ENCODE data around the gene ACSM2A. TPM values are rescaled to one million over a fixed set of nuclear protein-coding genes. Genes with fewer than 3 reads are reported as not detected.
"Not testable (repeated sequence)": the region's sequence is repeated elsewhere in the genome, so short reads cannot be mapped to it uniquely, and the experiment has no call there.

The ACSM2A gene
- total RNA-seq (2022): not detected in 2 replicates
- percentile 6 among the genes with signal in this experiment for Bru-seq, nascent RNA
- not detected for BruChase-seq, experiment 1, labeled RNA remaining after a 2-hour chase
- percentile 5 among the genes with signal in this experiment for BruChase-seq, experiment 2, labeled RNA remaining after a 6-hour chase
- long read RNA-seq: 0 reads

- DNase-seq; H3K9me3 Mint-ChIP-seq (ENCODE audit: unreplicated experiment); H3K27ac Mint-ChIP-seq (ENCODE audit: unreplicated experiment); H3K36me3 ChIP-seq (ENCODE audit: control insufficient read depth, insufficient read depth, low read length); intact Hi-C loops (cut with micrococcal nuclease; ENCODE audit: unreplicated experiment); H3K27me3 ChIP-seq (replicated peaks; ENCODE audit: control insufficient read depth, insufficient read depth, low read length); BruUV-seq (replicated peaks); H3K4me3 Mint-ChIP-seq (ENCODE audit: unreplicated experiment); H3K4me3 ChIP-seq (ENCODE audit: low read depth, low read length); POLR2A ChIA-PET; H3K4me1 Mint-ChIP-seq (ENCODE audit: low read depth, unreplicated experiment); H3K36me3 Mint-ChIP-seq (ENCODE audit: insufficient read depth, unreplicated experiment); H3K27me3 Mint-ChIP-seq (ENCODE audit: insufficient read depth, unreplicated experiment); H3K9me3 ChIP-seq; H3K4me1 ChIP-seq; CTCF ChIA-PET: not testable (repeated sequence)
These were observed at the start of gene ACSM2A for GRCh38 chr16:20451364-20451763. Gene ACSM2A, plus strand, starts transcription at chr16:20451521. Its CDS starts 8,594 bp downstream, at chr16:20460115.

- Histone ChIP-seq H3K27me3 (replicated peaks; ENCODE audit: control insufficient read depth, insufficient read depth, low read length) (no peaks in the 10 kb centered on the region), H3K36me3 (ENCODE audit: control insufficient read depth, insufficient read depth, low read length) (no peaks in the 10 kb centered on the region), H3K4me1 (no peaks in the 10 kb centered on the region), H3K4me3 (ENCODE audit: low read depth, low read length) (no peak overlapping the region), H3K9me3 (no peaks in the 10 kb centered on the region)
- ChIA-PET POLR2A (no interaction called here), CTCF (no interaction called here)
- Mint-ChIP-seq H3K36me3 (ENCODE audit: insufficient read depth, unreplicated experiment) (no peaks in the 10 kb centered on the region), H3K9me3 (ENCODE audit: unreplicated experiment) (no peaks in the 10 kb centered on the region), H3K4me1 (ENCODE audit: low read depth, unreplicated experiment) (no peaks in the 10 kb centered on the region), H3K27ac (ENCODE audit: unreplicated experiment) (no peak overlapping the region), H3K4me3 (ENCODE audit: unreplicated experiment) (no peak overlapping the region), H3K27me3 (ENCODE audit: insufficient read depth, unreplicated experiment) (peaks cover 4% of the 10 kb centered on the region)
- TF ChIP-seq CTCF (IDR thresholded peaks at IDR 0.05; ENCODE audit: insufficient read depth in 1 of 2, low read depth in 1 of 2, low read length in 1 of 2, severe bottlenecking in 1 of 2, unreplicated experiment in 1 of 2): no peak
- no peak for DNase-seq
- intact Hi-C loops (cut with micrococcal nuclease; ENCODE audit: unreplicated experiment): no loop called here
- BruUV-seq (replicated peaks): no TSS peak
These were observed 48.7 kb upstream of the ACSM2A start for GRCh38 chr16:20402651-20403050.

- H3K4me1 Mint-ChIP-seq (ENCODE audit: low read depth, unreplicated experiment): no peaks in the 10 kb centered on the region
- intact Hi-C loops (cut with micrococcal nuclease; ENCODE audit: unreplicated experiment): no loop called here
- no peak within 1 kb of the TSS for H3K27ac Mint-ChIP-seq (ENCODE audit: unreplicated experiment)
- POLR2A ChIA-PET: no interaction called here
- no peaks in the 10 kb centered on the region for H3K27me3 ChIP-seq (replicated peaks; ENCODE audit: control insufficient read depth, insufficient read depth, low read length)
- CTCF ChIA-PET: interaction anchor here (1.1 kb wide), 1 partner anchor 21 kb away, joined by 3 read pairs; no protein-coding TSS in a partner anchor
- no peaks in the 10 kb centered on the region for H3K9me3 ChIP-seq
- no peaks in the 10 kb centered on the region for H3K4me1 ChIP-seq
- no TSS peak for BruUV-seq (replicated peaks)
- no peak for DNase-seq
- peaks cover 4% of the 10 kb centered on the region for H3K27me3 Mint-ChIP-seq (ENCODE audit: insufficient read depth, unreplicated experiment)
- no peaks in the 10 kb centered on the region for H3K36me3 ChIP-seq (ENCODE audit: control insufficient read depth, insufficient read depth, low read length)
- no peaks in the 10 kb centered on the region for H3K9me3 Mint-ChIP-seq (ENCODE audit: unreplicated experiment)
- no peaks in the 10 kb centered on the region for H3K36me3 Mint-ChIP-seq (ENCODE audit: insufficient read depth, unreplicated experiment)
- H3K4me3 Mint-ChIP-seq (ENCODE audit: unreplicated experiment): no peak within 1 kb of the TSS
- H3K4me3 ChIP-seq (ENCODE audit: low read depth, low read length): no peak within 1 kb of the TSS
- no peak for TF ChIP-seq CTCF (IDR thresholded peaks at IDR 0.05; ENCODE audit: insufficient read depth in 1 of 2, low read depth in 1 of 2, low read length in 1 of 2, severe bottlenecking in 1 of 2, unreplicated experiment in 1 of 2)
These were observed 46.7 kb upstream of the ACSM2A start, which contains the start of gene PDILT for GRCh38 chr16:20404637-20405036. Gene PDILT, minus strand, starts transcription at chr16:20404737. Its CDS starts 5,437 bp downstream, at chr16:20399300.

Measured in Caco-2 (cell line).